Stimulated activated CD4-positive, alpha-beta T cell treated with anti-CD3 and anti-CD28 coated beads, TNF-alpha, amount 100 ng/mL, for 4 hours (primary cell): ENCODE data around the gene MGST1.
"Not testable (repeated sequence)": the region's sequence is repeated elsewhere in the genome, so short reads cannot be mapped to it uniquely, and the experiment has no call there.

Source experiments
- DNase-seq, 3 experiments: peaks; one replicate each; pipeline ENCODE4 v3.0.0-alpha.2; 2020; ENCODE audit warnings: low read depth in 3 of 3

MGST1 gene

DNA sequence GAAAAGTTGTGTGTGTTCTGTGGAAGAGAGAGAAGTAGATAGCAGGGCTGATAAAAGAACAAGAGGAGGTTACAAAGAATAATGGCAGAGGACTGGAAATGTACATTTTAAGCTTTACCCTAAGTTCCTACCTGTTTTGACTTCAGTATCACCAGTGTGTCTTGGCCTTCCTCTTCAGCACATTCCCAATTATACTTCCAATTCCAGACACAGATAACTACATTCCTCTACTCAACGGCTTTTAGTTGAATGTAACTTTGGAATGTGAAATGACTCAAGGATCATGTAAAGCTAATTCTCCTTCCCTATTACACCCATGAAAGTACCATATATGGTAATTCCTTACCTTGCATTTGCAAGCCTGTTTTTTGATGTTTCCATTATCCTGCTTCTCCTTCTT lies 5.0 kb downstream of the MGST1 start:
- DNase-seq = no peak

DNA sequence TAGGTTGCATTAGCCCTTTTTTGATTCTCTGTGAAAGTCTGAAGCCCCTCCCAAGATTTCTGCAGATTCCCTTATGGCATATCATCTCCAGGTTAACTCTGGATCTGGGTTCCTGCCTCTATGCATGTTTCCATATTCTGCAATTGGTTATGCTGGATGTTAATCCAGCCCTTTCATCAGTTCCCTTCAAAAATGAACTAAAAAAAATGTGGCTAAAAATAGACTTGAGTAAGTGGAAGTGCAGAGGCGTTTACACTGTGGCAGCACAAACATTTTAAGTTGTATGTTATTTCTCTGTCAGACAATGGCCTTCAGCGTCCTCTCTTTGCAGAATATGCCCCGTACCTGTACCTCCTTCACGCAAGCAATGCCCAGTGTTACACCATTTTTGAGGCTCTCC lies 11.4 kb downstream of the MGST1 start:
- no peak for DNase-seq

DNA sequence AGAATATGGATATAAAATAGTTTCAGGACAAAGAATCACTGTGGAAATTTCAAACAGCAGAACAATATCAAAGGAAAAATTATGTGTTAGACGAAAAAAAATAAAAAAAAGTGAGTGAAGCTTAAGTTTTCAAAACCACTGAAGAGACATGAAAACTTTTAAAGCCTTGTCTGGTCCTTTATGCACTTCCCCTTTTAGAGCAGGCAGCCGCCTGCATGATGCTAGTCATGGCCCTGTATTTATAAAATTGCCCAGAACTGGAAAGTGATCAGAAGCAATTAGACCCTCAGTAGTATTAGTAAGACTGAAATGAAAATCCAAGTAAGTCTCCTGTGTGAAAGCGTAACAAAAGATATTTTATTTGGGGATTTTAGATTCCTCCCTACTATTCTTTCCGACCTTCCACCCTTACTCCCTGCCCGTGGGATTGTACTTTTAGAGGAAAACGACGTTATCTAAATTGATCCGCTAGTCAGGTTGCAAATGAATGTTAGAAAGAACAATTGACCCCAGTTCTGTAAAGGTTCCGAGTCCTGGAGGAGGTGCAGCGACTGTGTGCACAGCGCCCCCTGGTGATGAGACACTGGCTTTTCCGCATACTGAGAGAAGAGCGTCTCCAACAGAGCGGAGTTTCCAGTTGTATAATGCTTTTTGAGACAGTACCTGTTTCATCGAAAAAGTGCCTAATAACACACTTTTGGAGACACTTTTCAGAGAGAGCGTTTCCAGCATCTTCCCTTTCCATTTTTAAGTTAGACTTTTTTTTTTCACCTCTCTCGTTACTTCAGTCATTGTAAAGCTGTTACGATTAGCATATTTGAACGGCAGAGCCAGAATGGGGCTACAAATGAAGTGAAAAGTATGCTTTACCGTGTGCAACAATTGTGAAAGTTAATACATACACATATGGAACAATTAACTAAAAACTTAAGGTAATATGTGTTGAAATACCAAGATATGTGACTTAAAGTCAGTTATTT lies 12.4 kb downstream of the MGST1 start:
- DNase-seq = no peak

DNA sequence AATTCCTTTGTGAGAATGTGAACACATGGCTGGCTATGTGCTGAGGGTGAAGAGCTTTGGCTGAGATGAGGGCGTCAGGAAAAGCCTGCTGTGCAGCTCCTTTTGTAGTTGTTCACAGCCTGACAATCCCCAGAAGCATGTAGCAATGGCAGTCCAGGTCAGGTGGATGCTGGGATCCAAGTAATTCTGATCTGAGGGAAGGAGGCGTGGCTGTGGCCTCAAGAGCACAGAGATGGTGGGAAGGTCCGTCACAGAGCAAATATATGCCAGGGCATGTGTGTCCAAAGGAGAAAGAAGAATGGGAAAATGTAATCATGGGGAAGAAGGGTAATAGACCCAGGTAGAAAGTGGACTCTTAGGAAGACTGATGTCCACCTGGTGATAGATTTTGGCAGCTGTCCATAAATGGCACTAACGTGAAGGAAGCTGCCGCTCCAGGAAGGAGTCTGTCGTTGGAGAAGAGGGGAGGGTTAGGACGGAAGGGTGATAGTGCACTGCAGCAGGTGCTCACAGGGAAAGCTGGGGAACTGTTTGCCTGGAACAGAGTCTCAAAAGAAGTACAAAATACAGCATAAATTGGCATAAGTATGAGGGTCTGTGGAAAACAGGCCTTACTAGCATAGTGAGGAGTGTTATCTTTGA lies 13.8 kb downstream of the MGST1 start:
- no peak for DNase-seq

DNA sequence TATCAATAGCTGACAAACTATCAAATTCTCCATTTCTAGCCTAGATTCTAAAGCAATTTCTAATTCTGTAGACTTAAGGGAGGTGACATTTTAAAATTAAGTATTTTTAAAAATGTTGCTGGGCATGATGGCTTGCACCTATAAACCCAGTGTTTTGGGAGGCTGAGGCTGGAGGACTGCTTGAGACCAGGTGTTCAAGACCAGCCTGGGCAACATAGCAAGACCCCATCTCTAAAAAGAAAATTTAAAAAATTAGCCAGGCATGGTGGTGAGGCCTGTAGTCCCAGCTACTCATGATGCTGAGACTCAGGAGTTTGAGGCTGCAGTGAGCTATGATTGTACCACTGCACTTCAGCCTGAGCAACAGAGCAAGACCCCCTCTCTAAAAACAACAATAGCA lies 15.1 kb downstream of the MGST1 start:
- DNase-seq = no peak

DNA sequence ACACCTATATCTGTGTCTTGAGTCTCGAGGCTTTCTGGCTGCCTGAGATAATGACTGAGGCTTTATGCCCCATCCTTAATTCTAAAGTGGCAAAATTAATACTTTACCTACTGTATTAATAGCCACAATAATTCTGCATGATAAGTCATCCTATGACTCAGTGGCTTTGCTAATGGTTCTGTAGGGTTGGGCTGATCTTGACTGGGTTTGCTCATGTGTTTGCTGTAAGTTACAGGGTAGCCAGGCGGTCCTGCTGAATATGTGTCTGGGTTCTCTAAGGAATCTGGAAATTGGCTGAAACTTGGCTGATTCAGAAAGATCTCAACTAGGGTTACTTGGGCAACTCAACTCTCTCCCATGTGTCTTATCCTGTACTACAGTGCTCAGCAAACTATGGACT lies 21.7 kb downstream of the MGST1 start:
- DNase-seq = no peak

DNA sequence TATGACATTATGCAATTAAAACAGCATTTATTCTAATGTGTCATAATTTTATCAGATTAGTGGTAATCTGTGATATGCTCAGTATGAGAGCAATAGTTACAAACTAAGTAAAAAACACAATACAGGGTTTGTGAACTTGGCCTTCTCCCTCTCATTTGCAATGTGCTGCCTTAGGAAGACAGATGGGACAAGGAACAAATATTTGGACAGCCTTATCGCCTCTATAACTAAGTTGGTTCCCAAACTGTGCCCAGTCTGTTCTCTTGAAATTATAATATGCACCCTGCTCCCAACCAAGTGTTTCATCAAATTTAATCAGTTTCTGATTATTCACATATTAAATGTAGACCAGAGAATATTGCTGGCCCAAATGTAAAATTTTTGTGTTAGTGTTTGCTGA lies 22.7 kb downstream of the MGST1 start:
- DNase-seq = no peak

DNA sequence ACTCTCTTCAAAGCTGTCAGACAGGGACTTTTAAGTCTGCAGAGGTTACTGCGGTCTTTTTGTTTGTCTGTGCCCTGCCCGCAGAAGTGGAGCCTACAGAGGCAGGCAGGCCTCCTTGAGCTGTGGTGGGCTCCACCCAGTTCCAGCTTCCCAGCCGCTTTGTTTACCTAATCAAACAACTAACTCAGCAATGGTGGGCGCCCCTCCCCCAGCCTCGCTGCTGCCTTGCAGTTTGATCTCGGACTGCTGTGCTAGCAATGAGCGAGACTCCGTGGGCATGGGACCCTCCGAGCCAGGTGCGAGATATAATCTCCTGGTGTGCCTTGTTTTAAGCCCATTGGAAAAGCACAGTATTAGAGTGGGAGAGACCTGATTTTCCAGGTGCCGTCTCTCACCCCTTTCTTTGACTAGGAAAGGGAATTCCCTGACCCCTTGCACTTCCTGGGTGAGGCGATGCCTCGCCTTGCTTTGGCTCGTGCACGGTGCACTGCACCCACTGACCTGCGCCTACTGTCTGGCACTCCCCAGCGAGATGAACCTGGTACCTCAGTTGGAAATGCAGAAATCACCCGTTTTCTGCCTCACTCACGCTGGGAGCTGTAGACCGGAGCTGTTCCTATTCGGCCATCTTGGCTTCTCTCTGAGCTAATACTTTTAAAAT lies 35.3 kb downstream of the MGST1 start:
- not testable (repeated sequence) for DNase-seq

DNA sequence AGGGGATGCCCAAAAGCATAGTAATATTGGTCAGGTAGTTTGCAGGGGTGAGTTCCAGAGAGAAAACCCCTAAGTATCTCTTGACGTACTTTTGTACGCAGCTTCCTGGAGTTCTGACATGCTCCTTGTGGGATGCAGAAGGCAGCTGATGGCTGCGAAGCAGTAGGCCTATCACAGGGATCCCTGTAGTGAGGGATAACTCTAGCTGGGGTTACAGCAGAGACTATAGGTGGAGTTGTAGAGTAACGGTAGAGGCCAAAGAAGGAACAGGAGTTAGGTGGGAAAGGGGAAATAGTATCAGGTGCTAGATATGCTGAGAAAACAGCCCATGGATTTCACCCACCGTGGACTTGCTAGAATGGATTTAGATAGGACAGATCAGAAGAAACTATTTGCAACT lies 37.3 kb downstream of the MGST1 start:
- DNase-seq = no peak

DNA sequence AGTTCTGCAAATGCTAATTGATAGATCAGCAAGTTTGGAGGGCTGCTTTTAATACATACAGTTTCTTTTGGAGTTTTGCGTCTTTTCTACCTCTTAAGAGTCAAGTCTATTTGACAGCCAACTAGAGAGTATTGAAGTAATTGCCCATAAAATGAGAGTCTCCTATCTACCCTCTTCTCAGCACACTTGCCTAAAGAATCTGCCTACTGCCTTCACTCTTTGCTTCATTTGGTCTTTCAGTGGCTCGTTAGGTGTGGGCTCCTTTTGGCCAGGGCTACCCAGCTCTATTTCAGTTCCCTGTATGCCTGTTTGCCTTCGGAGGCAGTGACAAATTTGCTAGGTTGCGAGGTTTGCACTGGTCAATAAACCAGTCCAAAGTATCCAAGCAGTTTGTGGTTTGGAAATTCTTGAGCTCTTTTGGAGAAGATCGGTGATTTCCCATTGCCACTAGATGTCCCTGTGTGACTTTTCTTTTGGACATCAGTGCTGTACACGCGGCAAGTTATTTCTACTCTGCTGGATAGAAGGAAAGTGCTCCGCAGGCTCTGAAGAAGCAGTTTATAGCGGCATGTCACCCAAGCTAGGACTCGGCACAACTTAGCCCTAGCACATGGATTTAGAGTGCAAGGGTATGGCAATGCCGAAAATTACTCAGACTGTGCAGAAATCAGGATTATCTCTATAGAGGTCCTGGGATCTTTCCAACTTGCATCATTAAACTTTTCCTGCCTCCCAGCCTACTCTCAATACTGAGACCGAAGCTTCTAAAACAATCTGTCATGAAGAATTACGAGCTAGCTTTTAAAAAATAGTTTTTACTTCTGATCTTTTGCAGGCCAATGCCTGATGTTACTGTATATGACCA lies 38.6 kb downstream of the MGST1 start:
- no peak for DNase-seq

DNA sequence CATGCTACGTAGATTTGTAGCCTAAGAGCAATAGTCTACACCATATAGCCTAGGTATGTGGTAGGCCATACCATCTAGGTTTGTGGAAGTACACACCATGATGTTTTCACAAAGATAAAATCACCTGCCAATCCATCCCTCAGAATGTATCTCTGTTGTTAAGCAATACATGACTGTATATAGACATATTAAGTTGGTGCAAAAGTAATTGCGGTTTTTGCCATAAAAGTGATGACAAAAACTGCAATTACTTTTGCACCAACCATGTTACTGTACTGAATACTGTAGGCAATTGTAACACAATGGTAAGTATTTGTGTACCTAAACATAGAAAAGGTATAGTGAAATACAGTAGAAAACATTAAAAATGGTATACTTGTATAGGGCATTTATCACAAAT lies 40.5 kb downstream of the MGST1 start:
- DNase-seq = no peak

DNA sequence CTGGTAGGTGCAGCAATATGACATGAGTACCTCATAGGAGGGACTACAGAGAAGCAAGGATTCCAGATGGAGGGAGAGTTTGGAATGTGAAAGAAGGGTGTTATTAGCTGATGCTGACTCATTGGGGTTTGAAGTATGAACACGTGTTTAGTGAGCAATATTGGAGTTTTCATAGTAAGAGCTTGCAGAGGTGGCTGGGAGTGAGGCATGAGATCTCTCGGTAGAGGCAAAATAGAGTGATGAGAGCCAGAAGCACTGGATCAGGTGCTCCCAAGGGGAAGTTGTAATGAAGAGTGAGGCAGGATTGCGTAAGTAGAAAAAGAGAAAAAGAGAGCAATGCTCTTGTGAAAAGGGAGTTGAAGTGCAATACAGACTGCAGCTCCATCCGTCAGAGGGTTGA lies 42.1 kb downstream of the MGST1 start:
- no peak for DNase-seq

DNA sequence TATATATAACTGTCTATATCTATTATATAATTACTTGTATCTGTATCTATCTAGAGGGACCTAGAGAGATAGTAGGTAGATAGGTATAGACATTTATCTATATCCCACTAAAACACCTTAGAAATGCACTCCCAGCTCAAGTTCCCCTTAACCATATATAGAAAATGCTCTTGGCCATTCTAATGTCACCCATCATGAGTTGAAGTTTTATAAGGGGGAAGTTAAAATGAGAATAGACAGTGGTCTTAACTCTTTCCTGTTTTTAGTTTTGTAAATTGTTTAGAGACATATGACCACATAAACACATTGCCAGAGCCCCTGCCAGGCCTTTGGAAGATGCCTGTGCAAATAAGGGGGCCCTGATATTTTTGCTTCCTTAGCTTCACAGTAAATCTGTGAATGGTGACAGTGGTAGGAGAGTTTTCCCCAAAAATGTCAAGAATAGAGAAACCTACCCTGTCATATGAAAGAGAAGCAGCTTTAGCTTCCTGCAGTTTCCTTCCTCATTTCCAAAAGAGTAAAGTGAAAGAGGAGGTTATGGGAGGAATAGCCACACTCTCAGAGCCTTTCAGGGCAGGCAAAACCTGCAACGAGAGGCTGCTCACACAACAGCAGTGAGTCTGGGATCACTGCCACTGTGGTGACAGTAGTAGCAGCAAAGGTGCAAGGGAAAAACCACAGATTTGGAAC lies 45.5 kb downstream of the MGST1 start:
- no peak for DNase-seq

DNA sequence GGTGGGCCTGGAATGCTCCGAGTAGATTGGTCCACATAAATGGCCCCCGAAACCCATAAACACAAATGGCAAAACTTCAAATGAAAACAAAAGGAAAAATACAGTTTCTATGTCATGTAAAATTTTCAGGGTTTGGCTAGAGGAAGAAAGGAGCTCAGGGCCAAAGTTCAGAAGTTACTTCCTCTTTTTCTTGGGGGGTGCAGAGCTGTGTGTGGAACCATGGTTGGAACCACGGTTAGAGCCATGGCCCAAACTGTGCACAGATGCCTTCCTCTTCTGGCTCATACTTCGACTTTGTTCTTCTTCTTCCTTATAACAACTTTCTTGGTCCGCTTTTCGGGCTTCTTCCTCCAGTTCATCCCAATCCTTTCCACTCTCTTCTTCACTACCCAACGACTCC lies 51.7 kb downstream of the MGST1 start:
- DNase-seq = no peak

DNA sequence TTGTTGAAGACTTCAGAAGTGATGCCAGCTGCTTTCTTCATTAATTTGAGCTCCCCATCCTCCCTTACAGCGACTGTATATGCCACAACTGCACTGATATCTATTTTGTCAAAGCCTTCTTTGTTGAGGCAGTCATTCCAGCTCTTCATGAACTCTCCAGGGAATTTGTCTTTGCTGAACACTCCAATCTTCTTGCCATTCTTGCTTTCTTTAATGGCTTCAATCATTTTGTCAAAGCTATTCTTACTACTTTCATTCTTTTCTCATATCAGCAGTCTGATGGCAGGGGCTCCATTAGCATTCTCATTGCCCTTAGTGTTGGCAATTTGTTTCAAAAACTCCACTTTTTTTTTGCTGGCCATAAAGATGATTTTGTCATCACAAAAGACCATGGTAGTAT lies 54.4 kb downstream of the MGST1 start:
- DNase-seq = not testable (repeated sequence)

DNA sequence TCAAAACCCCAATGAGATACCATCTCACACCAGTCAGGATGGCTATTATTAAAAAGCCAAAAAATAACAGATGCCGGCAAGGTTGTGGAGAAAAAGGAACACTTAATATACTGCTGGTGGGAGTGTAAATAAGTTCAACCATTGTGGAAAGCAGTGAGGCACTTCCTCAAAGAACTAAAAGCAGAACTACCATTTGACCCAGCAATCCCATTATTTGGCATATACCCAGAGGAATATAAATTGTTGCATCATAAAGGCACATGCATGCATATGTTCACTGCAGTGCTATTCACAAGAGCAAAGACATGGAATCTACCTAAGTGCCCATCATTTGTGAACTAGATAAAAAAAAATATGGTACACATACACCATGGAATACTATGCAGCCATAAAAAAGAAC lies 59.9 kb downstream of the MGST1 start:
- no peak for DNase-seq
